GM23338 (cell line): Measurements from ENCODE around the gene COPZ2.

Experiments
- CTCF ChIP-seq, 2 experiments: fragments of 200-600 bp in 1 of 2; sonication (generic) in 1 of 2; conservative IDR thresholded peaks; 2 replicates each; pipeline versions ENCODE4 v1.5.1 to v1.6.1; 2016 to 2017; ENCODE audit warnings: antibody characterized with exemption in 2 of 2, low read depth in 2 of 2, mild to moderate bottlenecking in 2 of 2, moderate library complexity in 1 of 2
- EZH2phosphoT487 ChIP-seq: fragments of 200-600 bp; sonication (generic); IDR thresholded peaks from one replicate; pipeline ENCODE4 v1.8.1; 2018; ENCODE audit warnings: antibody characterized with exemption; ENCODE audit not compliant: unreplicated experiment

GRCh38 chr17:48030531-48030930 is 7.1 kb downstream of the COPZ2 start:
- TF ChIP-seq CTCF (conservative IDR thresholded peaks at IDR 0.05; ENCODE audit: low read depth in 2 of 2), result no peak
- TF ChIP-seq EZH2phosphoT487, result no peak
